ENCODE data around the gene EME2.

The EME2 gene

DNA sequence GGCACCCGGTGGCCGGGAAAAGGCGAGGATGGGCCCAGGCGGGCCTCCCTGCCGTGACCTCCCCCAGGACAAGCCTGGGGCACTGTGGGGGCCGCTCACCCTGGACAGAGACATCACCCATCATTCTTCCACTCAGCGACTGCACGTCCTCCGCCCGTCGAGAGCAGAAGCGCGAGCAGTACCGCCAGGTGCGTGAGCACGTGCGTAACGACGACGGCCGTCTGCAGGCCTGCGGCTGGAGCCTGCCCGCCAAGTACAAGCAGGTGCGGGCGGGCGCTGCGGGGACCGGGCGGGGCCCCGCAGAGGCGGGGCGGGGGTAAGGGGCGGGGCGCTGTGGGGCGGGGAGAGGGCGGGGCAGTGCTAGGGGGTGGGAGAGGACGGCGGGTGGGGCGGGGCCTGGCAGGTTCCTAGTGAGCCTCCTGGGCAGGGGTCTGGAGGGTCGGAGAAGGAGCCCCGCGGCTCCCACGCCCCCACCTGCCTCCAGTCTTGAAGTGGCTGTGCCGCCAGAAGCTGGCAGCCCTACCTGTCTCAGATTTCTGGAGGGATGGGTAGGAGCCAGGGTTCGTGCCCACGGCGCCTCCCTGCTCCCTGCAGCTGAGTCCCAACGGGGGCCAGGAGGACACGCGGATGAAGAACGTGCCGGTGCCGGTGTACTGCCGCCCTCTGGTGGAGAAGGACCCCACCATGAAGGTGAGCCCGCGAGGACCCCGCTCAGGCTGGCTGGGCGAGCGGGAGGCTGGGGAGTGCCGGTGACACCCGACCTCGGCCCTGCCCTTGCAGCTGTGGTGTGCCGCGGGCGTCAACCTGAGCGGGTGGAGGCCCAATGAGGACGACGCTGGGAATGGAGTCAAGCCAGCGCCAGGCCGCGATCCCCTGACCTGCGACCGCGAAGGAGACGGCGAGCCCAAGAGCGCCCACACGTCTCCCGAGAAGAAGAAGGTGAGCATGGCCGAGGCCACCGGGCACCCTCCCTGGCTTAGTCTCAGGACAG lies 8.8 kb upstream of the EME2 start:
- Histone ChIP-seq H3K27me3 (ENCODE audit: control insufficient read depth in 3 of 3, insufficient read depth in 3 of 3, low read depth in 1 of 3, low read length in 3 of 3) (no peaks in the 10 kb centered on the region), H3K18ac (ENCODE audit: low read length) (peak overlapping the region; percentile 80), H3K14ac (ENCODE audit: low read length) (peak overlapping the region; percentile 38), H4K91ac (ENCODE audit: low read depth, low read length, poor library complexity) (no peak overlapping the region), H2BK15ac (ENCODE audit: low read length) (no peak overlapping the region), H3K79me1 (ENCODE audit: low read depth, low read length) (peaks cover 2% of the 10 kb centered on the region), H2BK5ac (ENCODE audit: low read length) (peak overlapping the region; percentile 0), H2AFZ (ENCODE audit: low read length) (no peak overlapping the region), H3K27ac (replicated peaks; ENCODE audit: low read length) (no peak overlapping the region), H3K4me1 (ENCODE audit: control insufficient read depth in 2 of 2, insufficient read depth in 1 of 2, low read depth in 1 of 2, low read length in 2 of 2) (peaks cover 0 to 11% of the 10 kb centered on the region in 2 donors), H2BK120ac (ENCODE audit: low read depth, low read length) (no peak overlapping the region), H3K36me3 (replicated peaks in 1 of 2; ENCODE audit: control insufficient read depth in 2 of 2, insufficient read depth in 2 of 2, low read length in 2 of 2) (peaks cover 44 to 83% of the 10 kb centered on the region in 2 donors), H2BK12ac (ENCODE audit: low read length) (no peak overlapping the region), H3K4ac (ENCODE audit: low read length) (no peak overlapping the region), H4K8ac (ENCODE audit: low read depth, low read length) (no peak overlapping the region), H3K4me2 (ENCODE audit: insufficient read depth, low read length, poor library complexity, severe bottlenecking) (peak overlapping the region; percentile 18), H3K4me3 (ENCODE audit: low read length in 2 of 2) (no peak overlapping the region), H3K9ac (ENCODE audit: low read depth, low read length, poor library complexity) (peak overlapping the region; percentile 44), H3K23ac (ENCODE audit: low read depth, low read length, poor library complexity) (peak overlapping the region; percentile 91), H2AK5ac (ENCODE audit: low read depth, low read length) (peak overlapping the region; percentile 56), H3K9me3 (replicated peaks in 1 of 2; ENCODE audit: control insufficient read depth in 2 of 2, insufficient read depth in 1 of 2, low read depth in 1 of 2, low read length in 2 of 2) (no peaks in the 10 kb centered on the region)
- DNase-seq (ENCODE audit: low spot score): peak; percentile 46
- no CpG with 5 or more reads among the region's 81 CpGs for WGBS, 2 donors (ENCODE audit: extremely low coverage in 2 of 2, insufficient read length in 2 of 2, insufficient replicate concordance in 1 of 2)

DNA sequence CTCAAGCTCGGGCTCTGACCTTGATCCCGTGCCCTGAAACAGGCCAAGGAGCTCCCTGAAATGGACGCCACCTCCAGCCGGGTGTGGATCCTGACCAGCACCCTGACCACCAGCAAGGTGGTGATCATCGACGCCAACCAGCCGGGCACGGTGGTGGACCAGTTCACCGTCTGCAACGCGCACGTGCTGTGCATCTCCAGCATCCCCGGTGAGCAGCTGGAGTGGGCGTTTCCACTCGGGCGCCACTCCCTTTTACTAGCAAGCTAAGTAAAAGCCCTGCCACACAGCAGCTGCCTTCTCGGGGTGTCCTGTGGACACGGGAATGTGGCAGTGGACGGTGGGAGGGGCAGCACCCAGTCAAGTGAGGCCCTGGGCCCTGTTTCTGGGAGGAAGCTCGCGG lies 7.6 kb upstream of the EME2 start:
- Histone ChIP-seq H2AFZ (ENCODE audit: low read length) (no peak overlapping the region), H3K79me1 (ENCODE audit: low read depth, low read length) (peaks cover 4% of the 10 kb centered on the region), H3K4me2 (ENCODE audit: insufficient read depth, low read length, poor library complexity, severe bottlenecking) (no peak overlapping the region), H3K27ac (replicated peaks; ENCODE audit: low read length) (no peak overlapping the region), H3K18ac (ENCODE audit: low read length) (no peak overlapping the region), H3K36me3 (replicated peaks in 1 of 2; ENCODE audit: control insufficient read depth in 2 of 2, insufficient read depth in 2 of 2, low read length in 2 of 2) (peaks cover 46 to 92% of the 10 kb centered on the region in 2 donors), H3K23ac (ENCODE audit: low read depth, low read length, poor library complexity) (peak overlapping the region; percentile 25), H3K9ac (ENCODE audit: low read depth, low read length, poor library complexity) (no peak overlapping the region), H2BK12ac (ENCODE audit: low read length) (no peak overlapping the region), H3K14ac (ENCODE audit: low read length) (no peak overlapping the region), H2BK15ac (ENCODE audit: low read length) (no peak overlapping the region), H3K4me3 (ENCODE audit: low read length in 2 of 2) (no peak overlapping the region), H4K8ac (ENCODE audit: low read depth, low read length) (no peak overlapping the region), H2BK5ac (ENCODE audit: low read length) (no peak overlapping the region), H4K91ac (ENCODE audit: low read depth, low read length, poor library complexity) (no peak overlapping the region), H2BK120ac (ENCODE audit: low read depth, low read length) (no peak overlapping the region), H2AK5ac (ENCODE audit: low read depth, low read length) (no peak overlapping the region), H3K4ac (ENCODE audit: low read length) (no peak overlapping the region), H3K9me3 (replicated peaks in 1 of 2; ENCODE audit: control insufficient read depth in 2 of 2, insufficient read depth in 1 of 2, low read depth in 1 of 2, low read length in 2 of 2) (no peaks in the 10 kb centered on the region), H3K27me3 (ENCODE audit: control insufficient read depth in 3 of 3, insufficient read depth in 3 of 3, low read depth in 1 of 3, low read length in 3 of 3) (no peaks in the 10 kb centered on the region), H3K4me1 (ENCODE audit: control insufficient read depth in 2 of 2, insufficient read depth in 1 of 2, low read depth in 1 of 2, low read length in 2 of 2) (peaks cover 0 to 11% of the 10 kb centered on the region in 2 donors)
- WGBS, 2 donors (ENCODE audit: extremely low coverage in 2 of 2, insufficient read length in 2 of 2, insufficient replicate concordance in 1 of 2): no CpG with 5 or more reads among the region's 21 CpGs
- no peak for DNase-seq (ENCODE audit: low spot score)

DNA sequence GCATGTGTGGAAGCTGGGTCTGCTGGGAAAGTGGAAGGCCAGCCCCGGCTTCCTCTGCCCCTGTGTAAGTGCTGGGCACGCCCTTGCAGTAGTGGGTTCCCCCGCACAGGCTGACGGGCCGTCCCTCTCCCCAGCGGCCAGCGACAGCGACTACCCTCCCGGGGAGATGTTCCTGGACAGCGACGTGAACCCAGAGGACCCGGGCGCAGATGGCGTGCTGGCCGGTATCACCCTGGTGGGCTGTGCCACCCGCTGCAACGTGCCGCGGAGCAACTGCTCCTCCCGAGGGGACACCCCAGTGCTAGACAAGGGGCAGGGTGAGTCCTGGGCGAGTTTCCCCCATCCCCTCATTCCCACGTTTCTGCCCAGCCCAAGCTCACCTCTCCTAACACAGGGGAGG lies 6.8 kb upstream of the EME2 start:
- Histone ChIP-seq H3K4ac (ENCODE audit: low read length) (no peak overlapping the region), H3K23ac (ENCODE audit: low read depth, low read length, poor library complexity) (peak overlapping the region; percentile 80), H2AFZ (ENCODE audit: low read length) (no peak overlapping the region), H3K27me3 (ENCODE audit: control insufficient read depth in 3 of 3, insufficient read depth in 3 of 3, low read depth in 1 of 3, low read length in 3 of 3) (no peaks in the 10 kb centered on the region), H4K91ac (ENCODE audit: low read depth, low read length, poor library complexity) (no peak overlapping the region), H3K9ac (ENCODE audit: low read depth, low read length, poor library complexity) (peak overlapping the region; percentile 70), H4K8ac (ENCODE audit: low read depth, low read length) (peak overlapping the region; percentile 43), H2BK15ac (ENCODE audit: low read length) (no peak overlapping the region), H3K36me3 (replicated peaks in 1 of 2; ENCODE audit: control insufficient read depth in 2 of 2, insufficient read depth in 2 of 2, low read length in 2 of 2) (peaks cover 43 to 91% of the 10 kb centered on the region in 2 donors), H2AK5ac (ENCODE audit: low read depth, low read length) (no peak overlapping the region), H3K27ac (replicated peaks; ENCODE audit: low read length) (no peak overlapping the region), H3K4me3 (ENCODE audit: low read length in 2 of 2) (no peak overlapping the region), H3K4me2 (ENCODE audit: insufficient read depth, low read length, poor library complexity, severe bottlenecking) (no peak overlapping the region), H3K14ac (ENCODE audit: low read length) (no peak overlapping the region), H3K9me3 (replicated peaks in 1 of 2; ENCODE audit: control insufficient read depth in 2 of 2, insufficient read depth in 1 of 2, low read depth in 1 of 2, low read length in 2 of 2) (no peaks in the 10 kb centered on the region), H3K4me1 (ENCODE audit: control insufficient read depth in 2 of 2, insufficient read depth in 1 of 2, low read depth in 1 of 2, low read length in 2 of 2) (peaks cover 0 to 14% of the 10 kb centered on the region in 2 donors), H2BK12ac (ENCODE audit: low read length) (no peak overlapping the region), H2BK120ac (ENCODE audit: low read depth, low read length) (no peak overlapping the region), H2BK5ac (ENCODE audit: low read length) (no peak overlapping the region), H3K18ac (ENCODE audit: low read length) (no peak overlapping the region), H3K79me1 (ENCODE audit: low read depth, low read length) (peaks cover 5% of the 10 kb centered on the region)
- DNase-seq (ENCODE audit: low spot score): no peak
- WGBS, 2 donors (ENCODE audit: extremely low coverage in 2 of 2, insufficient read length in 2 of 2, insufficient replicate concordance in 1 of 2): no CpG with 5 or more reads among the region's 22 CpGs

- Histone ChIP-seq H2BK15ac (ENCODE audit: low read length) (no peak overlapping the region), H3K18ac (ENCODE audit: low read length) (no peak overlapping the region), H3K14ac (ENCODE audit: low read length) (no peak overlapping the region), H3K79me1 (ENCODE audit: low read depth, low read length) (peaks cover 5% of the 10 kb centered on the region), H3K23ac (ENCODE audit: low read depth, low read length, poor library complexity) (no peak overlapping the region), H3K4ac (ENCODE audit: low read length) (no peak overlapping the region), H2BK12ac (ENCODE audit: low read length) (peak overlapping the region; percentile 41), H3K4me3 (ENCODE audit: low read length in 2 of 2) (no peak overlapping the region), H3K9me3 (replicated peaks in 1 of 2; ENCODE audit: control insufficient read depth in 2 of 2, insufficient read depth in 1 of 2, low read depth in 1 of 2, low read length in 2 of 2) (no peaks in the 10 kb centered on the region), H2AFZ (ENCODE audit: low read length) (no peak overlapping the region), H3K27ac (replicated peaks; ENCODE audit: low read length) (no peak overlapping the region), H3K4me1 (ENCODE audit: control insufficient read depth in 2 of 2, insufficient read depth in 1 of 2, low read depth in 1 of 2, low read length in 2 of 2) (peaks cover 0 to 14% of the 10 kb centered on the region in 2 donors), H3K4me2 (ENCODE audit: insufficient read depth, low read length, poor library complexity, severe bottlenecking) (no peak overlapping the region), H2BK5ac (ENCODE audit: low read length) (no peak overlapping the region), H4K8ac (ENCODE audit: low read depth, low read length) (peak overlapping the region; percentile 43), H2AK5ac (ENCODE audit: low read depth, low read length) (no peak overlapping the region), H3K27me3 (ENCODE audit: control insufficient read depth in 3 of 3, insufficient read depth in 3 of 3, low read depth in 1 of 3, low read length in 3 of 3) (no peaks in the 10 kb centered on the region), H3K36me3 (replicated peaks in 1 of 2; ENCODE audit: control insufficient read depth in 2 of 2, insufficient read depth in 2 of 2, low read length in 2 of 2) (peaks cover 43 to 87% of the 10 kb centered on the region in 2 donors), H2BK120ac (ENCODE audit: low read depth, low read length) (no peak overlapping the region), H3K9ac (ENCODE audit: low read depth, low read length, poor library complexity) (peak overlapping the region; percentile 70), H4K91ac (ENCODE audit: low read depth, low read length, poor library complexity) (no peak overlapping the region)
- DNase-seq (ENCODE audit: low spot score): no peak
- no CpG with 5 or more reads among the region's 19 CpGs for WGBS, 2 donors (ENCODE audit: extremely low coverage in 2 of 2, insufficient read length in 2 of 2, insufficient replicate concordance in 1 of 2)
Observed at GRCh38 chr16:1766231-1766630, 6.4 kb upstream of the EME2 start.

Measured in neuronal stem cell (in vitro differentiated cells).